Lung (tissue), 12 donors: Measurements from ENCODE around the gene USP6NL. TPM values are rescaled to one million over a fixed set of nuclear protein-coding genes. Genes with fewer than 3 reads are reported as not detected.

Experiments
- ATAC-seq: fragments of 200-7000 bp; cut with Tn5 transposase; one replicate; pipeline ENCODE4 v1.9.1; 2020; ENCODE audit warnings: moderate number of reproducible peaks; ENCODE audit not compliant: insufficient read depth, low FRiP score
- DNase-seq, 3 donors: peaks; one replicate each; pipeline ENCODE4 v3.0.0-alpha.2; 2013 to 2017
- H3K27ac ChIP-seq, 2 donors: one replicate each; pipeline ENCODE4 v1.5.1; 2013; ENCODE audit warnings: mild to moderate bottlenecking in 2 of 2, moderate library complexity in 2 of 2, control low read depth in 1 of 2, inconsistent platforms in 1 of 2, low read depth in 1 of 2, low read length in 1 of 2
- H3K27me3 ChIP-seq, 3 donors: one replicate each; pipeline ENCODE4 v1.5.1; 2013; ENCODE audit warnings: low read length in 2 of 3; ENCODE audit not compliant: control insufficient read depth in 3 of 3, insufficient read depth in 3 of 3
- H3K36me3 ChIP-seq, 4 donors: one replicate each; pipeline ENCODE4 v1.5.1; 2013; ENCODE audit warnings: low read length in 4 of 4, mild to moderate bottlenecking in 1 of 4, moderate library complexity in 1 of 4; ENCODE audit not compliant: control insufficient read depth in 4 of 4, insufficient read depth in 4 of 4
- H3K4me1 ChIP-seq, 5 donors: one replicate each; pipeline ENCODE4 v1.5.1; 2013; ENCODE audit warnings: low read length in 5 of 5, mild to moderate bottlenecking in 2 of 5, moderate library complexity in 1 of 5; ENCODE audit not compliant: control insufficient read depth in 5 of 5, insufficient read depth in 5 of 5
- H3K4me3 ChIP-seq: one replicate; pipeline ENCODE4 v1.5.1; 2013; ENCODE audit warnings: mild to moderate bottlenecking, control low read depth, moderate library complexity
- H3K9ac ChIP-seq, 2 donors: one replicate each; pipeline ENCODE4 v1.5.1; 2013; ENCODE audit warnings: low read length in 2 of 2, control low read depth in 1 of 2; ENCODE audit not compliant: insufficient read depth in 1 of 2
- H3K9me3 ChIP-seq, 4 donors: one replicate each; pipeline ENCODE4 v1.5.1; 2013; ENCODE audit warnings: low read length in 3 of 4, mild to moderate bottlenecking in 1 of 4, moderate library complexity in 1 of 4; ENCODE audit not compliant: control insufficient read depth in 4 of 4, insufficient read depth in 3 of 4
- WGBS, 2 donors: extraction: QIAGEN DNeasy Blood & Tissue Kit; methylation state at CpG; one replicate each; pipeline ENCODE4 v1.1.7; 2013; 5-methylcytosine and 5-hydroxymethylcytosine counted together
- polyA plus RNA-seq, 2 donors: library from polyadenylated mRNA; stranded (reverse); fragments of 200-250 nt; gene quantifications; one replicate each; pipeline ENCODE4 v1.2.1, GENCODE V29; 2013
- total RNA-seq, 2 donors: library from RNA; depleted of rRNA in 1 of 2; stranded (reverse); fragments of >200 nt in 1 of 2; gene quantifications; one replicate each; pipeline ENCODE4 v1.2.1, GENCODE V29; 2014 to 2021
- TF ChIP-seq, protein P1 (sequence below): IDR thresholded peaks from 2 replicates; pipeline ENCODE4 v1.5.1; 2012; ENCODE audit warnings: mild to moderate bottlenecking; ENCODE audit errors: control extremely low read depth, extremely low read depth
- donor health status: control.
- donor health status: control.
- donor health status: Bipolar disorder and iron deficiency.
- donor health status: healthy.
- donor health status: DM: yes; HTN: yes; CAD: no.

The USP6NL gene
- total and polyA plus RNA-seq, 4 donors, result 5.4 to 41.7 (median 13.4) TPM

DNA sequence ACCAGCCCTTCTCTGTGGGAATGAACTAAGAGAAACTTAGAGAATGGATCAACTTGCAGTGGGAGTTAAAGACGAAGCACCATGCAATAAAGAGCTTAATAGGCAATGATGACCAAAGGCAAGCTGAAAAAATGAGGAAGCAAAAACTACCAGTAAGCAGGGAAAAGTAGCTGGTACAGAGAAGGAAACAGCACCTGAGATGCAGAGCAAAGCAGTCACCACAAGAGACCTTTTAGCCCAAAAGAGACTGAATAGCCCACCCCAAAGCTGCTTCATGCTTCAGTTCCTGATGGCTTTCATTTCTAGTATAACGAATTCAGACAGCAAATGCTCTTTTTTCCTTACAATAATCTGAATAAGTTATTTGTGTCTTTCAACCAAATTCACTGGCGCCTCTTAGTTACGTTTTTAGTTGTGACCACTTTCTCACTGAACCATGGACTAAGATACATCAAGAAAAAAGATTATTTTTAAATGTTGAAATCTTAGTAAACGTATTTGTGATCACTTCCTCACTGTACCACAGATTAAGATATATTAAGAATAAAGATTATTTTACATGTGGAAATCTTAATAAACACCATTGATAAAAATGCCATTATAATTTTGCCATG, 76.0 kb downstream of the USP6NL start:
- H3K36me3 ChIP-seq, result peaks cover 0 to 1% (median 0%) of the 10 kb centered on the region in 4 donors
- no peak overlapping the region for H3K9ac ChIP-seq
- 73 to 89% methylated on average over 5 of the region's 5 CpGs for WGBS, 2 donors
- H3K27me3 ChIP-seq, result no peaks in the 10 kb centered on the region
- H3K27ac ChIP-seq, result no peak overlapping the region
- no peak overlapping the region for H3K4me3 ChIP-seq
- ATAC-seq, result no peak
- H3K9me3 ChIP-seq, result no peaks in the 10 kb centered on the region
- TF ChIP-seq, protein P1, sequence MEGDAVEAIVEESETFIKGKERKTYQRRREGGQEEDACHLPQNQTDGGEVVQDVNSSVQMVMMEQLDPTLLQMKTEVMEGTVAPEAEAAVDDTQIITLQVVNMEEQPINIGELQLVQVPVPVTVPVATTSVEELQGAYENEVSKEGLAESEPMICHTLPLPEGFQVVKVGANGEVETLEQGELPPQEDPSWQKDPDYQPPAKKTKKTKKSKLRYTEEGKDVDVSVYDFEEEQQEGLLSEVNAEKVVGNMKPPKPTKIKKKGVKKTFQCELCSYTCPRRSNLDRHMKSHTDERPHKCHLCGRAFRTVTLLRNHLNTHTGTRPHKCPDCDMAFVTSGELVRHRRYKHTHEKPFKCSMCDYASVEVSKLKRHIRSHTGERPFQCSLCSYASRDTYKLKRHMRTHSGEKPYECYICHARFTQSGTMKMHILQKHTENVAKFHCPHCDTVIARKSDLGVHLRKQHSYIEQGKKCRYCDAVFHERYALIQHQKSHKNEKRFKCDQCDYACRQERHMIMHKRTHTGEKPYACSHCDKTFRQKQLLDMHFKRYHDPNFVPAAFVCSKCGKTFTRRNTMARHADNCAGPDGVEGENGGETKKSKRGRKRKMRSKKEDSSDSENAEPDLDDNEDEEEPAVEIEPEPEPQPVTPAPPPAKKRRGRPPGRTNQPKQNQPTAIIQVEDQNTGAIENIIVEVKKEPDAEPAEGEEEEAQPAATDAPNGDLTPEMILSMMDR, result no peak
- DNase-seq, result no peak
- H3K4me1 ChIP-seq, result peaks cover 0 to 30% (median 3%) of the 10 kb centered on the region in 5 donors

DNA sequence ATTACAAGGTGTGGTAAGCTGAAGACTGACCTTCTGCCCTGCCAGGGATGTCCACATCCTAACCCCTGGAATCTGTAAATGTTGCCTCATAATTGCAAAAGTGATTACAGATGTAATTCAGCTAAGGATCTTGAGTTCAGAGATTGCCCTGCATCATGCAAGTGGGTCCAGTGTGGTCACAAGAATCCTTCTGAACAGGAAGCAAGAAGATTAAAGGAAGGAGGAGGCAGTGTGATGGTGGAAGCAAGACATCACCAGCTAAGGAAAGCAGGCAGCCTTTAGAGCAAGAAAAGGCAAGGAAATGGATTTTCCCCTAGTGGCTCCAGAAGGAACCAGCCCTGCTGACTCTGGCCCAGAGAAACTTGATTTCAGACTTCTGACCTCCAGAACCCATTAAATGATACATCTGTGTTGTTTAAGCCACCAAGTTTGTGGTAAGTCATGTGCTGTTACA, 78.1 kb downstream of the USP6NL start:
- H3K4me1 ChIP-seq, result peaks cover 0 to 50% (median 4%) of the 10 kb centered on the region in 5 donors
- H3K4me3 ChIP-seq, result no peak overlapping the region
- DNase-seq, result no peak
- no peaks in the 10 kb centered on the region for H3K9me3 ChIP-seq
- ATAC-seq, result no peak
- TF ChIP-seq, protein P1, result no peak
- peaks cover 0 to 1% (median 0%) of the 10 kb centered on the region in 4 donors for H3K36me3 ChIP-seq
- no peak overlapping the region for H3K27ac ChIP-seq
- H3K27me3 ChIP-seq, result no peaks in the 10 kb centered on the region
- no peak overlapping the region for H3K9ac ChIP-seq

DNA sequence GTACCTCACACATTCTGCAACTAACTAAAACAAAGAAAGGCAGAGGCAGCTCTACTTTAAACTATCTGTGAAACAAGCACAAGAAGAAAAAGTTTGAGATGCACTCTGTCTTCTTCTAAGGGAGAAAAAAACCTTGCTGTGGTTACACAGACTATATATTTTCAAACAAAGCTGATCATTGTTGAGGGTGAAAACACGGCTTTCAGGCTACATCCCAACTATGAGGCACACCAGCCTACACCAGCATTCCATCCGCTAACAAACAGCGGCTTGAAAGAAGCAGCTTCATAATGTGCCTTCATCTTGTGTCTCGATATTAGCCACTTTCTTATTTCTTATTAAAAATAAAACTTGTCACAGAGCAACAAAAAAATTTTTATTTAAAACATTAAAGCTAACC, 79.1 kb downstream of the USP6NL start:
- no peak overlapping the region for H3K27ac ChIP-seq
- ATAC-seq, result no peak
- peak; percentile 26 to 60 (median 50) for DNase-seq

More for the DNA sequence above, 79.1 kb downstream of the USP6NL start:
- Histone ChIP-seq H3K9me3 (no peaks in the 10 kb centered on the region), H3K36me3 (peaks cover 0 to 1% (median 0%) of the 10 kb centered on the region in 4 donors), H3K4me3 (no peak overlapping the region), H3K9ac (no peak overlapping the region), H3K4me1 (peaks cover 0 to 61% (median 3%) of the 10 kb centered on the region in 5 donors), H3K27me3 (no peaks in the 10 kb centered on the region)
- WGBS, 2 donors, result 74 to 82% methylated on average over 4 of the region's 4 CpGs
- TF ChIP-seq, protein P1, result no peak
